WTC11 (cell line): ENCODE measurements around the gene GUCA1A. TPM values are rescaled to one million over a fixed set of nuclear protein-coding genes. Genes with fewer than 3 reads are reported as not detected.

Experiments
- ATAC-seq: fragments of 200-7000 bp; cut with Tn5 transposase; 2 replicates; pipeline ENCODE4 v1.10.0; 2021; ENCODE audit warnings: mild to moderate bottlenecking, moderate library complexity
- CTCF ChIA-PET: fragments of 300-600 bp; sonication (Branson Sonifier 250); formaldehyde crosslinking; loops from one replicate; lab custom pipeline; 2021; ENCODE audit warnings: antibody characterized with exemption; lab: Charles Lee
- POLR2A ChIA-PET: fragments of 350-600 bp; sonication (Branson Sonifier 250); formaldehyde crosslinking; loops from one replicate; lab custom pipeline; 2021; ENCODE audit warnings: antibody characterized with exemption; lab: Charles Lee
- DNase-seq: peaks from one replicate; pipeline ENCODE4 v3.0.0; 2021; ENCODE audit warnings: low spot score
- H3K27ac Mint-ChIP-seq: 2 replicates; pipeline ENCODE4 v1.8.0; 2021; ENCODE audit warnings: mixed read lengths
- H3K27me3 Mint-ChIP-seq: 2 replicates; pipeline ENCODE4 v1.8.0; 2021; ENCODE audit warnings: low read depth, mild to moderate bottlenecking, moderate library complexity, mixed read lengths
- H3K36me3 Mint-ChIP-seq: 2 replicates; pipeline ENCODE4 v1.8.0; 2021; ENCODE audit warnings: mixed read lengths
- H3K4me1 Mint-ChIP-seq: 2 replicates; pipeline ENCODE4 v1.8.0; 2022; ENCODE audit warnings: mixed read lengths
- H3K4me3 Mint-ChIP-seq: 2 replicates; pipeline ENCODE4 v1.8.0; 2021; ENCODE audit warnings: mild to moderate bottlenecking, moderate library complexity, mixed read lengths
- H3K9me3 Mint-ChIP-seq: 2 replicates; pipeline ENCODE4 v1.8.0; 2021; ENCODE audit warnings: mixed read lengths
- AFF4 ChIP-seq: sonication (generic); formaldehyde crosslinking; IDR thresholded peaks from 2 replicates; pipeline ENCODE4 v1.8.1; 2023; ENCODE audit warnings: mild to moderate bottlenecking, missing genetic modification reagents, borderline replicate concordance
- E2F1 ChIP-seq: sonication (generic); formaldehyde crosslinking; IDR thresholded peaks from 2 replicates; pipeline ENCODE4 v1.8.0; 2022; ENCODE audit warnings: mild to moderate bottlenecking, missing genetic modification reagents
- E2F4 ChIP-seq: sonication (generic); formaldehyde crosslinking; IDR thresholded peaks from 2 replicates; pipeline ENCODE4 v1.8.1; 2022; ENCODE audit warnings: low read depth, mild to moderate bottlenecking, moderate library complexity, missing genetic modification reagents, borderline replicate concordance
- FOXK1 ChIP-seq: sonication (generic); formaldehyde crosslinking; IDR thresholded peaks from 2 replicates; pipeline ENCODE4 v1.8.0; 2022; ENCODE audit warnings: mild to moderate bottlenecking, moderate library complexity, missing genetic modification reagents
- FOXP1 ChIP-seq: sonication (generic); formaldehyde crosslinking; IDR thresholded peaks from 2 replicates; pipeline ENCODE4 v1.8.0; 2022; ENCODE audit warnings: missing genetic modification reagents, mild to moderate bottlenecking, moderate library complexity, borderline replicate concordance
- FOXP4 ChIP-seq: sonication (generic); formaldehyde crosslinking; IDR thresholded peaks from 2 replicates; pipeline ENCODE4 v1.8.0; 2022; ENCODE audit warnings: mild to moderate bottlenecking, missing genetic modification reagents
- GRHL2 ChIP-seq: fragments of 250-450 bp; sonication (Bioruptor Pico); IDR thresholded peaks from 2 replicates; pipeline ENCODE4 v1.8.0; 2022; ENCODE audit warnings: mild to moderate bottlenecking, moderate library complexity; ENCODE audit not compliant: insufficient replicate concordance, severe bottlenecking
- NFATC4 ChIP-seq: fragments of 250-450 bp; sonication (Bioruptor Pico); IDR thresholded peaks from 2 replicates; pipeline ENCODE4 v1.9.0; 2021; ENCODE audit warnings: mild to moderate bottlenecking
- NFYB ChIP-seq: sonication (generic); formaldehyde crosslinking; conservative IDR thresholded peaks from 2 replicates; pipeline ENCODE4 v1.8.0; 2022; ENCODE audit warnings: low read depth, missing genetic modification reagents
- TEAD1 ChIP-seq: sonication (generic); formaldehyde crosslinking; IDR thresholded peaks from 2 replicates; pipeline ENCODE4 v1.8.0; 2022; ENCODE audit warnings: mild to moderate bottlenecking, missing genetic modification reagents
- ZMAT4 ChIP-seq: fragments of 250-450 bp; sonication (Bioruptor Pico); IDR thresholded peaks from 2 replicates; pipeline ENCODE4 v1.9.0; 2021; ENCODE audit warnings: mild to moderate bottlenecking
- ZNF219 ChIP-seq: sonication (generic); formaldehyde crosslinking; IDR thresholded peaks from 2 replicates; pipeline ENCODE4 v1.8.0; 2023; ENCODE audit warnings: missing genetic modification reagents, mild to moderate bottlenecking, borderline replicate concordance
- ZNF396 ChIP-seq: fragments of 250-450 bp; sonication (Bioruptor Pico); IDR thresholded peaks from 2 replicates; pipeline ENCODE4 v1.8.0; 2021; ENCODE audit warnings: mild to moderate bottlenecking, moderate library complexity, borderline replicate concordance
- ZNF423 ChIP-seq: fragments of 250-450 bp; sonication (Bioruptor Pico); IDR thresholded peaks from 2 replicates; pipeline ENCODE4 v2.1.2; 2022; ENCODE audit warnings: mild to moderate bottlenecking, moderate library complexity
- total RNA-seq: library from RNA; stranded (reverse); gene quantifications from 3 replicates; pipeline ENCODE4 v1.2.3, GENCODE V29; 2021
- TF ChIP-seq, protein P1 (sequence below): sonication (generic); formaldehyde crosslinking; IDR thresholded peaks from 2 replicates; pipeline ENCODE4 v1.8.1; 2023; ENCODE audit warnings: mild to moderate bottlenecking, moderate library complexity, missing genetic modification reagents
- TF ChIP-seq, protein P2 (sequence below): fragments of 250-450 bp; sonication (Bioruptor Pico); conservative IDR thresholded peaks from 2 replicates; pipeline ENCODE4 v1.9.0; 2021; ENCODE audit warnings: mild to moderate bottlenecking

Gene GUCA1A
- total RNA-seq, 1 experiment from 2014 or later, result 10.9 TPM

GRCh38 chr6:42163981-42164380 lies 9.2 kb upstream of the GUCA1A start (continued):
- no peak for TF ChIP-seq AFF4 (CRISPR knock-in tag)

DNA sequence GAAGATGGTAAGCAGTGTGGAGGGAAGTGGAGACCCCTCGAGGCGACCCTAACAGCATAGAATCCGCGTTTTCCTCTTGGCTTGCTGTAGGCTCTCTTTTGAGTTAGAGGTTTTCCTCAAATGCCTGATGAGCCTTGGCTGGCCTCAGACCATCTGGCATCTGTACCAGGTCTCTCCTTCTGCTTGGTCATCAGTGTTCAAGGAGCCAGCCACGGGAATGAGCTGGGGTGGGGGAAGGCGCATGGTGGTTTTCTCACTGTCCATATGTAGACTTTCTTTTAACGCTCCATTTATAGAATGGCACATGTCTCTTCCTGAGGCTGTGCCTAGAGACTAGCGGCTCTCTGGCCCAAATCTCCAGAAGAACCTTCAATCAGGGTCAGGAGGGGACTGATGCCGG lies 8.1 kb upstream of the GUCA1A start:
- H3K9me3 Mint-ChIP-seq, result peaks cover 4% of the 10 kb centered on the region
- H3K27me3 Mint-ChIP-seq, result peaks cover 20% of the 10 kb centered on the region
- POLR2A ChIA-PET, result interaction anchor here (0.9 to 1.0 kb wide), 2 partner anchors 12 to 32 kb away, joined by 3 read pairs; no protein-coding TSS in a partner anchor
- H3K4me1 Mint-ChIP-seq, result peaks cover 54% of the 10 kb centered on the region
- DNase-seq (no peak), ATAC-seq (no peak)
- no peak overlapping the region for H3K27ac Mint-ChIP-seq
- no peaks in the 10 kb centered on the region for H3K36me3 Mint-ChIP-seq
- no peak for TF ChIP-seq GRHL2 (CRISPR knock-in tag)
- no peak for TF ChIP-seq ZMAT4 (CRISPR knock-in tag)
- TF ChIP-seq, protein P1, sequence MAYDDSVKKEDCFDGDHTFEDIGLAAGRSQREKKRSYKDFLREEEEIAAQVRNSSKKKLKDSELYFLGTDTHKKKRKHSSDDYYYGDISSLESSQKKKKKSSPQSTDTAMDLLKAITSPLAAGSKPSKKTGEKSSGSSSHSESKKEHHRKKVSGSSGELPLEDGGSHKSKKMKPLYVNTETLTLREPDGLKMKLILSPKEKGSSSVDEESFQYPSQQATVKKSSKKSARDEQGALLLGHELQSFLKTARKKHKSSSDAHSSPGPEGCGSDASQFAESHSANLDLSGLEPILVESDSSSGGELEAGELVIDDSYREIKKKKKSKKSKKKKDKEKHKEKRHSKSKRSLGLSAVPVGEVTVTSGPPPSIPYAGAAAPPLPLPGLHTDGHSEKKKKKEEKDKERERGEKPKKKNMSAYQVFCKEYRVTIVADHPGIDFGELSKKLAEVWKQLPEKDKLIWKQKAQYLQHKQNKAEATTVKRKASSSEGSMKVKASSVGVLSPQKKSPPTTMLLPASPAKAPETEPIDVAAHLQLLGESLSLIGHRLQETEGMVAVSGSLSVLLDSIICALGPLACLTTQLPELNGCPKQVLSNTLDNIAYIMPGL, result no peak
- no peak for TF ChIP-seq E2F4
- no peak for TF ChIP-seq FOXK1 (CRISPR knock-in tag)
- TF ChIP-seq FOXP4 (CRISPR knock-in tag), result no peak
- TF ChIP-seq FOXP1 (CRISPR knock-in tag), result no peak
- TF ChIP-seq ZNF219, result no peak
- TF ChIP-seq NFYB (CRISPR knock-in tag), result no peak
- no peak for TF ChIP-seq NFATC4 (CRISPR knock-in tag)
- no peak for TF ChIP-seq E2F1
- TF ChIP-seq, protein P2, sequence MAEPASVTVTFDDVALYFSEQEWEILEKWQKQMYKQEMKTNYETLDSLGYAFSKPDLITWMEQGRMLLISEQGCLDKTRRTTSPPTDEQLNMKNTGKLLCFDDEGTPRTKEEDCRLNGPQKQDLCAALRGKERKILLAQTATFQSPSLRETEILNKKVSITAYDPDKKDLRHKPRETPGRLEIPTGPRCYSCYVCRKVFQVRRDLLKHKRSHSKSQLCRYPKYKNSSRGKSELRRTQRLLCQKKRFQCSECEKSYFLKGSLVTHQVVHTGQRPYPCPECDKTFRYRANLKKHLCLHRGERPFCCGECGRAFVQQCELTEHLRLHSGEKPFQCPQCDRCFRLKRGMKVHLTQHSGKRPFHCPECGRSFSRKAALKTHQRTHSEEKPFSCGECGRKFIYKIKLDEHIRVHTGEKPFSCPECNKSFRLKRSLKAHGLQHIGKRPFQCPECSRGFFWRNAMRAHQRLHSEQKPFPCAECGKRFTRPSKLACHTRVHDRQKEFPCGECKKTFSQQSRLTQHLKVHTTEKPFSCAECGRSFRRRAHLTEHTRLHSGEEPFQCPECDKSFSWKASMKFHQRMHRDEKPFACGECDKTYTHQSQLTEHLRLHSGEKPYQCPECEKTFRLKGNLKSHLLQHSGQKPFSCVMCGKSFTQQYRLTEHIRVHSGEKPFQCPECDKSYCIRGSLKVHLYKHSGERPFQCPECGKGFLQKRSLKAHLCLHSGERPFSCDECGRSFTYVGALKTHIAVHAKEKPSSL (CRISPR knock-in tag), result no peak
- TF ChIP-seq ZNF423, result no peak
- TF ChIP-seq ZNF396 (CRISPR knock-in tag), result no peak
- TF ChIP-seq TEAD1 (CRISPR knock-in tag), result no peak
- CTCF ChIA-PET, result interaction anchor here (0.9 to 5.9 kb wide), 10 partner anchors 11 to 71 kb away, joined by 3 to 46 read pairs (median 4); no protein-coding TSS in a partner anchor
- no peak overlapping the region for H3K4me3 Mint-ChIP-seq
